ENCODE results near the gene TEX19. TPM values are rescaled to one million over a fixed set of nuclear protein-coding genes. Genes with fewer than 3 reads are reported as not detected.

Gene TEX19
- total RNA-seq, 1 experiment from 2014 or later: 0.24 TPM

- Histone ChIP-seq H4K20me1 (ENCODE audit: insufficient read depth) (no peaks in the 10 kb centered on the region), H3K27ac (no peak overlapping the region), H3K9me3 (ENCODE audit: insufficient read depth, low read depth) (no peaks in the 10 kb centered on the region), H2AFZ (no peak overlapping the region), H3F3A (ENCODE audit: insufficient read depth, low read depth) (no peaks in the 10 kb centered on the region), H3K36me3 (ENCODE audit: low read depth) (no peaks in the 10 kb centered on the region), H3K79me2 (ENCODE audit: low read depth) (no peaks in the 10 kb centered on the region), H3K4me3 (no peak overlapping the region), H3K9me2 (ENCODE audit: insufficient read depth) (no peaks in the 10 kb centered on the region), H3K4me1 (replicated peaks; ENCODE audit: insufficient read depth) (no peaks in the 10 kb centered on the region), H3K27me3 (ENCODE audit: insufficient read depth, low read depth) (no peaks in the 10 kb centered on the region), H3K4me2 (no peak overlapping the region)
- no TSS peak for BruUV-seq (replicated peaks)
- CTCF ChIA-PET: no interaction called here
- TF ChIP-seq, protein P1, sequence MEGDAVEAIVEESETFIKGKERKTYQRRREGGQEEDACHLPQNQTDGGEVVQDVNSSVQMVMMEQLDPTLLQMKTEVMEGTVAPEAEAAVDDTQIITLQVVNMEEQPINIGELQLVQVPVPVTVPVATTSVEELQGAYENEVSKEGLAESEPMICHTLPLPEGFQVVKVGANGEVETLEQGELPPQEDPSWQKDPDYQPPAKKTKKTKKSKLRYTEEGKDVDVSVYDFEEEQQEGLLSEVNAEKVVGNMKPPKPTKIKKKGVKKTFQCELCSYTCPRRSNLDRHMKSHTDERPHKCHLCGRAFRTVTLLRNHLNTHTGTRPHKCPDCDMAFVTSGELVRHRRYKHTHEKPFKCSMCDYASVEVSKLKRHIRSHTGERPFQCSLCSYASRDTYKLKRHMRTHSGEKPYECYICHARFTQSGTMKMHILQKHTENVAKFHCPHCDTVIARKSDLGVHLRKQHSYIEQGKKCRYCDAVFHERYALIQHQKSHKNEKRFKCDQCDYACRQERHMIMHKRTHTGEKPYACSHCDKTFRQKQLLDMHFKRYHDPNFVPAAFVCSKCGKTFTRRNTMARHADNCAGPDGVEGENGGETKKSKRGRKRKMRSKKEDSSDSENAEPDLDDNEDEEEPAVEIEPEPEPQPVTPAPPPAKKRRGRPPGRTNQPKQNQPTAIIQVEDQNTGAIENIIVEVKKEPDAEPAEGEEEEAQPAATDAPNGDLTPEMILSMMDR (conservative IDR thresholded peaks at IDR 0.05): no peak
- POLR2A ChIA-PET (ENCODE audit: unreplicated experiment): no interaction called here
- intact Hi-C loops (cut with micrococcal nuclease; ENCODE audit: unreplicated experiment): no loop called here
- DNase-seq: no peak
These were observed 10.2 kb upstream of the TEX19 start for GRCh38 chr17:82348866-82349265.

DNA sequence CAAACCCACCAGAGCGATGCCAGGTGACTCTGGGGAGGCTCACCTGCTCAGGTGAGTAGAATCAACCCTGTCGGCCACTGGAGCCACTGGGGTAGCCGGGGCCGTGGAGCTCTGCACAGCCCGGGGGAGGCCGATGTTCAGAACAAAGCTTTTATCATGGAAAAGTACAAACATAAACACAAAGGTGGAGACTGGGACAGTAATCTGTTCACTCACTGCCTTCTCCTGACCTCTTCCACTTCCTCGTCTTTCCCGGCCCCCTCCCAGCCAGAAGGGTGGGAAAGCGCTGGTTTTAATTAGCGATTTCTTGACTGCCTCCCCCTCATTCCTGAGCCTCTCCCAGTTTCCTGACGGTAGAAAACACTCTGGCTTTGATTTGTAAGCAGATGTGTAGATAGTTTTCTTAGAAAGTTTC is 9.8 kb upstream of the TEX19 start:
- no peaks in the 10 kb centered on the region for H3K9me2 ChIP-seq (ENCODE audit: insufficient read depth)
- H3K4me3 ChIP-seq: no peak overlapping the region
- H2AFZ ChIP-seq: no peak overlapping the region
- H4K20me1 ChIP-seq (ENCODE audit: insufficient read depth): no peaks in the 10 kb centered on the region
- H3K9me3 ChIP-seq (ENCODE audit: insufficient read depth, low read depth): no peaks in the 10 kb centered on the region
- no peaks in the 10 kb centered on the region for H3K36me3 ChIP-seq (ENCODE audit: low read depth)
- POLR2A ChIA-PET (ENCODE audit: unreplicated experiment): no interaction called here
- no peaks in the 10 kb centered on the region for H3K79me2 ChIP-seq (ENCODE audit: low read depth)
- DNase-seq: no peak
- intact Hi-C loops (cut with micrococcal nuclease; ENCODE audit: unreplicated experiment): no loop called here
- H3K27me3 ChIP-seq (ENCODE audit: insufficient read depth, low read depth): no peaks in the 10 kb centered on the region
- TF ChIP-seq, protein P1 (conservative IDR thresholded peaks at IDR 0.05): no peak
- TF ChIP-seq EZH2 (IDR thresholded peaks at IDR 0.05; ENCODE audit: low read depth): no peak
- CTCF ChIA-PET: interaction anchor here (0.6 kb wide), 1 partner anchor 172 kb away, joined by 3 read pairs; no protein-coding TSS in a partner anchor
- no TSS peak for BruUV-seq (replicated peaks)
- H3K27ac ChIP-seq: no peak overlapping the region
- no peaks in the 10 kb centered on the region for H3K4me1 ChIP-seq (replicated peaks; ENCODE audit: insufficient read depth)
- no peak overlapping the region for H3K4me2 ChIP-seq
- H3F3A ChIP-seq (ENCODE audit: insufficient read depth, low read depth): no peaks in the 10 kb centered on the region

- no TSS peak for BruUV-seq (replicated peaks)
- Histone ChIP-seq H3K36me3 (ENCODE audit: low read depth) (no peaks in the 10 kb centered on the region), H3K79me2 (ENCODE audit: low read depth) (no peaks in the 10 kb centered on the region), H3K4me2 (no peak overlapping the region), H3K9me2 (ENCODE audit: insufficient read depth) (no peaks in the 10 kb centered on the region), H2AFZ (no peak overlapping the region), H3F3A (ENCODE audit: insufficient read depth, low read depth) (no peaks in the 10 kb centered on the region; the same call in 1 of the 2 replicates), H3K9me3 (ENCODE audit: insufficient read depth, low read depth) (no peaks in the 10 kb centered on the region), H3K27ac (no peak overlapping the region), H3K4me3 (no peak overlapping the region), H3K27me3 (ENCODE audit: insufficient read depth, low read depth) (no peaks in the 10 kb centered on the region), H3K4me1 (replicated peaks; ENCODE audit: insufficient read depth) (no peaks in the 10 kb centered on the region), H4K20me1 (ENCODE audit: insufficient read depth) (no peaks in the 10 kb centered on the region)
- DNase-seq: peak in 1 of 2 experiments; percentile 43
- ChIA-PET POLR2A (ENCODE audit: unreplicated experiment) (no interaction called here), CTCF (interaction anchor here (0.6 to 1.2 kb wide), 2 partner anchors 170 to 185 kb away, joined by 3 read pairs; no protein-coding TSS in a partner anchor)
- intact Hi-C loops (cut with micrococcal nuclease; ENCODE audit: unreplicated experiment): loop anchor here (5.0 to 10.0 kb wide), 5 partner anchors 62 to 534 kb away; no protein-coding TSS in a partner anchor
- TF ChIP-seq, protein P1 (conservative IDR thresholded peaks at IDR 0.05): peak; percentile 21; the same call in 1 of the 2 replicates
- no peak for TF ChIP-seq EZH2 (IDR thresholded peaks at IDR 0.05; ENCODE audit: low read depth)
These were observed 8.6 kb upstream of the TEX19 start for GRCh38 chr17:82350182-82351030.
